ENCODE data around the gene ZNRF3.
A peak's percentile ranks its signal among the peaks of the same experiment; 100 is the strongest.

Gene ZNRF3

GRCh38 chr22:29092243-29092642, 208.9 kb downstream of the ZNRF3 start:
- Histone ChIP-seq H3K27ac (ENCODE audit: low read depth, low read length) (no peak overlapping the region), H3K36me3 (ENCODE audit: control insufficient read depth in 5 of 5, insufficient read depth in 5 of 5, low read length in 5 of 5) (peaks cover 0 to 12% (median 7%) of the 10 kb centered on the region in 5 donors), H3K4me1 (ENCODE audit: control insufficient read depth in 5 of 5, insufficient read depth in 5 of 5, low read length in 5 of 5) (peaks cover 0 to 12% (median 8%) of the 10 kb centered on the region in 5 donors), H3K9ac (ENCODE audit: low read length in 5 of 5) (no peak overlapping the region), H3K9me3 (ENCODE audit: control insufficient read depth in 5 of 5, low read length in 5 of 5) (no peaks in the 10 kb centered on the region), H3K27me3 (ENCODE audit: control insufficient read depth in 5 of 5, insufficient read depth in 4 of 5, low read length in 5 of 5) (no peaks in the 10 kb centered on the region), H3K4me3 (ENCODE audit: low read depth in 1 of 5, low read length in 5 of 5) (no peak overlapping the region)

- Histone ChIP-seq H3K27me3 (ENCODE audit: control insufficient read depth in 5 of 5, insufficient read depth in 4 of 5, low read length in 5 of 5) (no peaks in the 10 kb centered on the region), H3K9me3 (ENCODE audit: control insufficient read depth in 5 of 5, low read length in 5 of 5) (no peaks in the 10 kb centered on the region), H3K9ac (ENCODE audit: low read length in 5 of 5) (no peak overlapping the region), H3K27ac (ENCODE audit: low read depth, low read length) (no peak overlapping the region), H3K4me3 (ENCODE audit: low read depth in 1 of 5, low read length in 5 of 5) (no peak overlapping the region), H3K36me3 (ENCODE audit: control insufficient read depth in 5 of 5, insufficient read depth in 5 of 5, low read length in 5 of 5) (peaks cover 0 to 12% (median 7%) of the 10 kb centered on the region in 5 donors), H3K4me1 (ENCODE audit: control insufficient read depth in 5 of 5, insufficient read depth in 5 of 5, low read length in 5 of 5) (peaks cover 0 to 12% (median 8%) of the 10 kb centered on the region in 5 donors)
Observed at GRCh38 chr22:29093030-29093429, 209.7 kb downstream of the ZNRF3 start.

- no peak overlapping the region for H3K4me3 ChIP-seq (ENCODE audit: low read depth in 1 of 5, low read length in 5 of 5)
- H3K9me3 ChIP-seq (ENCODE audit: control insufficient read depth in 5 of 5, low read length in 5 of 5) = no peaks in the 10 kb centered on the region
- peak overlapping the region; percentile 32 for H3K27ac ChIP-seq (ENCODE audit: low read depth, low read length)
- H3K4me1 ChIP-seq (ENCODE audit: control insufficient read depth in 5 of 5, insufficient read depth in 5 of 5, low read length in 5 of 5) = peaks cover 0 to 12% (median 8%) of the 10 kb centered on the region in 5 donors
- no peaks in the 10 kb centered on the region for H3K27me3 ChIP-seq (ENCODE audit: control insufficient read depth in 5 of 5, insufficient read depth in 4 of 5, low read length in 5 of 5)
- H3K9ac ChIP-seq (ENCODE audit: low read length in 5 of 5) = no peak overlapping the region
- H3K36me3 ChIP-seq (ENCODE audit: control insufficient read depth in 5 of 5, insufficient read depth in 5 of 5, low read length in 5 of 5) = peaks cover 0 to 12% (median 7%) of the 10 kb centered on the region in 5 donors
Observed at GRCh38 chr22:29093501-29094300, 210.3 kb downstream of the ZNRF3 start.

GRCh38 chr22:29095459-29095858, 212.1 kb downstream of the ZNRF3 start:
- peaks cover 0 to 20% (median 10%) of the 10 kb centered on the region in 5 donors for H3K36me3 ChIP-seq (ENCODE audit: control insufficient read depth in 5 of 5, insufficient read depth in 5 of 5, low read length in 5 of 5)
- no peaks in the 10 kb centered on the region for H3K9me3 ChIP-seq (ENCODE audit: control insufficient read depth in 5 of 5, low read length in 5 of 5)
- peaks cover 0 to 12% (median 8%) of the 10 kb centered on the region in 5 donors for H3K4me1 ChIP-seq (ENCODE audit: control insufficient read depth in 5 of 5, insufficient read depth in 5 of 5, low read length in 5 of 5)
- no peak overlapping the region for H3K4me3 ChIP-seq (ENCODE audit: low read depth in 1 of 5, low read length in 5 of 5)
- no peak overlapping the region for H3K9ac ChIP-seq (ENCODE audit: low read length in 5 of 5)
- H3K27ac ChIP-seq (ENCODE audit: low read depth, low read length) = no peak overlapping the region
- no peaks in the 10 kb centered on the region for H3K27me3 ChIP-seq (ENCODE audit: control insufficient read depth in 5 of 5, insufficient read depth in 4 of 5, low read length in 5 of 5)

- Histone ChIP-seq H3K4me3 (ENCODE audit: low read depth in 1 of 5, low read length in 5 of 5) (no peak overlapping the region), H3K9me3 (ENCODE audit: control insufficient read depth in 5 of 5, low read length in 5 of 5) (no peaks in the 10 kb centered on the region), H3K27me3 (ENCODE audit: control insufficient read depth in 5 of 5, insufficient read depth in 4 of 5, low read length in 5 of 5) (no peaks in the 10 kb centered on the region), H3K9ac (ENCODE audit: low read length in 5 of 5) (no peak overlapping the region), H3K4me1 (ENCODE audit: control insufficient read depth in 5 of 5, insufficient read depth in 5 of 5, low read length in 5 of 5) (peaks cover 0 to 8% (median 5%) of the 10 kb centered on the region in 5 donors), H3K27ac (ENCODE audit: low read depth, low read length) (no peak overlapping the region), H3K36me3 (ENCODE audit: control insufficient read depth in 5 of 5, insufficient read depth in 5 of 5, low read length in 5 of 5) (peaks cover 2 to 23% (median 10%) of the 10 kb centered on the region in 5 donors)
Observed at GRCh38 chr22:29096736-29097669, 213.6 kb downstream of the ZNRF3 start.

GRCh38 chr22:29098296-29098695, 214.9 kb downstream of the ZNRF3 start:
- Histone ChIP-seq H3K27ac (ENCODE audit: low read depth, low read length) (no peak overlapping the region), H3K27me3 (ENCODE audit: control insufficient read depth in 5 of 5, insufficient read depth in 4 of 5, low read length in 5 of 5) (no peaks in the 10 kb centered on the region), H3K36me3 (ENCODE audit: control insufficient read depth in 5 of 5, insufficient read depth in 5 of 5, low read length in 5 of 5) (peaks cover 2 to 23% (median 10%) of the 10 kb centered on the region in 5 donors), H3K4me3 (ENCODE audit: low read depth in 1 of 5, low read length in 5 of 5) (no peak overlapping the region), H3K9ac (ENCODE audit: low read length in 5 of 5) (no peak overlapping the region), H3K9me3 (ENCODE audit: control insufficient read depth in 5 of 5, low read length in 5 of 5) (no peaks in the 10 kb centered on the region), H3K4me1 (ENCODE audit: control insufficient read depth in 5 of 5, insufficient read depth in 5 of 5, low read length in 5 of 5) (peaks cover 0 to 8% (median 0%) of the 10 kb centered on the region in 5 donors)

GRCh38 chr22:29102300-29102699, 218.9 kb downstream of the ZNRF3 start:
- no peaks in the 10 kb centered on the region for H3K4me1 ChIP-seq (ENCODE audit: control insufficient read depth in 5 of 5, insufficient read depth in 5 of 5, low read length in 5 of 5)
- no peaks in the 10 kb centered on the region for H3K27me3 ChIP-seq (ENCODE audit: control insufficient read depth in 5 of 5, insufficient read depth in 4 of 5, low read length in 5 of 5)
- H3K9me3 ChIP-seq (ENCODE audit: control insufficient read depth in 5 of 5, low read length in 5 of 5) = no peaks in the 10 kb centered on the region
- H3K4me3 ChIP-seq (ENCODE audit: low read depth in 1 of 5, low read length in 5 of 5) = no peak overlapping the region
- no peak overlapping the region for H3K9ac ChIP-seq (ENCODE audit: low read length in 5 of 5)
- peaks cover 2 to 11% (median 2%) of the 10 kb centered on the region in 5 donors for H3K36me3 ChIP-seq (ENCODE audit: control insufficient read depth in 5 of 5, insufficient read depth in 5 of 5, low read length in 5 of 5)
- no peak overlapping the region for H3K27ac ChIP-seq (ENCODE audit: low read depth, low read length)

GRCh38 chr22:29103121-29103520, 219.7 kb downstream of the ZNRF3 start:
- H3K9me3 ChIP-seq (ENCODE audit: control insufficient read depth in 5 of 5, low read length in 5 of 5) = no peaks in the 10 kb centered on the region

GRCh38 chr22:29105468-29105867, 222.1 kb downstream of the ZNRF3 start:
- no peak overlapping the region for H3K9ac ChIP-seq (ENCODE audit: low read length in 5 of 5)
- no peaks in the 10 kb centered on the region for H3K27me3 ChIP-seq (ENCODE audit: control insufficient read depth in 5 of 5, insufficient read depth in 4 of 5, low read length in 5 of 5)
- H3K27ac ChIP-seq (ENCODE audit: low read depth, low read length) = no peak overlapping the region
- H3K4me3 ChIP-seq (ENCODE audit: low read depth in 1 of 5, low read length in 5 of 5) = no peak overlapping the region
- peaks cover 0 to 9% (median 5%) of the 10 kb centered on the region in 5 donors for H3K4me1 ChIP-seq (ENCODE audit: control insufficient read depth in 5 of 5, insufficient read depth in 5 of 5, low read length in 5 of 5)
- H3K36me3 ChIP-seq (ENCODE audit: control insufficient read depth in 5 of 5, insufficient read depth in 5 of 5, low read length in 5 of 5) = peaks cover 0 to 3% (median 0%) of the 10 kb centered on the region in 5 donors
- no peaks in the 10 kb centered on the region for H3K9me3 ChIP-seq (ENCODE audit: control insufficient read depth in 5 of 5, low read length in 5 of 5)

More at GRCh38 chr22:29103121-29103520, 219.7 kb downstream of the ZNRF3 start:
- H3K27ac ChIP-seq (ENCODE audit: low read depth, low read length) = no peak overlapping the region
- H3K9ac ChIP-seq (ENCODE audit: low read length in 5 of 5) = no peak overlapping the region
- no peak overlapping the region for H3K4me3 ChIP-seq (ENCODE audit: low read depth in 1 of 5, low read length in 5 of 5)
- no peaks in the 10 kb centered on the region for H3K4me1 ChIP-seq (ENCODE audit: control insufficient read depth in 5 of 5, insufficient read depth in 5 of 5, low read length in 5 of 5)
- peaks cover 2 to 11% (median 2%) of the 10 kb centered on the region in 5 donors for H3K36me3 ChIP-seq (ENCODE audit: control insufficient read depth in 5 of 5, insufficient read depth in 5 of 5, low read length in 5 of 5)
- no peaks in the 10 kb centered on the region for H3K27me3 ChIP-seq (ENCODE audit: control insufficient read depth in 5 of 5, insufficient read depth in 4 of 5, low read length in 5 of 5)
